GM19025 (cell line): ENCODE results near the gene MEIKIN.
A peak's percentile ranks its signal among the peaks of the same experiment; 100 is the strongest.
"Not testable (repeated sequence)": the region's sequence is repeated elsewhere in the genome, so short reads cannot be mapped to it uniquely, and the experiment has no call there.

ENCODE experiments used
- ATAC-seq: cut with Tn5 transposase; IDR thresholded peaks from one replicate; pipeline ENCODE4 v1.9.1; 2021; ENCODE audit warnings: mild to moderate bottlenecking, low read depth, moderate library complexity; ENCODE audit not compliant: unreplicated experiment

MEIKIN gene

GRCh38 chr5:131814990-131815389 is 130.5 kb downstream of the MEIKIN start:
- ATAC-seq = no peak

- no peak for ATAC-seq
Measured at GRCh38 chr5:131812371-131813160, 132.9 kb downstream of the MEIKIN start.

- no peak for ATAC-seq
Measured at GRCh38 chr5:131810510-131811249, 134.8 kb downstream of the MEIKIN start.

- peak; percentile 95 for ATAC-seq
Measured at GRCh38 chr5:131796793-131797693, 148.4 kb downstream of the MEIKIN start, which contains the start of gene FNIP1. TSS of gene FNIP1 (minus strand) at chr5:131797017. CDS start at chr5:131796921, 96 bp downstream.

- ATAC-seq = peak; percentile 11
Measured at GRCh38 chr5:131795879-131796792, 149.3 kb downstream of the MEIKIN start.

- ATAC-seq = no peak
Measured at GRCh38 chr5:131795228-131795627, 150.2 kb downstream of the MEIKIN start.

GRCh38 chr5:131794586-131794985 is 150.9 kb downstream of the MEIKIN start:
- ATAC-seq = no peak

GRCh38 chr5:131792896-131793295 is 152.6 kb downstream of the MEIKIN start:
- ATAC-seq = no peak

- ATAC-seq = no peak
Measured at GRCh38 chr5:131791866-131792265, 153.6 kb downstream of the MEIKIN start.

GRCh38 chr5:131790550-131790949 is 154.9 kb downstream of the MEIKIN start:
- no peak for ATAC-seq

GRCh38 chr5:131789765-131790164 is 155.7 kb downstream of the MEIKIN start:
- ATAC-seq = no peak

- no peak for ATAC-seq
Measured at GRCh38 chr5:131787736-131788135, 157.7 kb downstream of the MEIKIN start.

GRCh38 chr5:131786900-131787692 is 158.4 kb downstream of the MEIKIN start:
- ATAC-seq = no peak

GRCh38 chr5:131786036-131786435 is 159.4 kb downstream of the MEIKIN start:
- no peak for ATAC-seq

GRCh38 chr5:131783874-131784273 is 161.6 kb downstream of the MEIKIN start:
- no peak for ATAC-seq

- ATAC-seq = no peak
Measured at GRCh38 chr5:131783357-131783756, 162.1 kb downstream of the MEIKIN start.

- ATAC-seq = no peak
Measured at GRCh38 chr5:131782717-131783116, 162.7 kb downstream of the MEIKIN start.

- ATAC-seq = not testable (repeated sequence)
Measured at GRCh38 chr5:131778141-131778540, 167.3 kb downstream of the MEIKIN start.

GRCh38 chr5:131776450-131776849 is 169.0 kb downstream of the MEIKIN start:
- no peak for ATAC-seq
